ENCODE data around the gene ETV2.
"Not testable (repeated sequence)": the region's sequence is repeated elsewhere in the genome, so short reads cannot be mapped to it uniquely, and the experiment has no call there.

The ETV2 gene

GRCh38 chr19:35628565-35629331 is 12.8 kb upstream of the ETV2 start, which contains the start of gene RBM42:
Gene RBM42 (plus strand): TSS chr19:35629036. CDS start chr19:35629154, 118 bp downstream.
- DNase-seq: peak; percentile 100

GRCh38 chr19:35629332-35629633 is 12.3 kb upstream of the ETV2 start:
- DNase-seq: no peak

- no peak for DNase-seq
Observed at GRCh38 chr19:35633727-35634440, 7.7 kb upstream of the ETV2 start.

- no peak for DNase-seq
Observed at GRCh38 chr19:35636651-35637050, 4.9 kb upstream of the ETV2 start.

GRCh38 chr19:35637165-35637564 is 4.4 kb upstream of the ETV2 start:
- no peak for DNase-seq

- no peak for DNase-seq
Observed at GRCh38 chr19:35639321-35639639, 2.3 kb upstream of the ETV2 start.

GRCh38 chr19:35639863-35640262 is 1.7 kb upstream of the ETV2 start:
- DNase-seq: no peak

- DNase-seq: no peak
Observed at GRCh38 chr19:35642312-35642711, 767 bp downstream of the ETV2 start.

- no peak for DNase-seq
Observed at GRCh38 chr19:35642798-35643254, 1.3 kb downstream of the ETV2 start.

- peak; percentile 99 for DNase-seq
Observed at GRCh38 chr19:35643255-35644205, 2.0 kb downstream of the ETV2 start.

- peak; percentile 100 for DNase-seq
Observed at GRCh38 chr19:35644206-35644986, 2.9 kb downstream of the ETV2 start.

- DNase-seq: peak; percentile 95
Observed at GRCh38 chr19:35644987-35645679, 3.6 kb downstream of the ETV2 start.

- DNase-seq: no peak
Observed at GRCh38 chr19:35645680-35646511, 4.4 kb downstream of the ETV2 start.

- peak; percentile 100 for DNase-seq
Observed at GRCh38 chr19:35648017-35648961, 6.7 kb downstream of the ETV2 start, which contains the start of gene COX6B1. Gene COX6B1 (plus strand): TSS chr19:35648323. CDS start chr19:35651244, 2,921 bp downstream.

- no peak for DNase-seq
Observed at GRCh38 chr19:35650581-35650980, 9.0 kb downstream of the ETV2 start.

- not testable (repeated sequence) for DNase-seq
Observed at GRCh38 chr19:35654828-35655227, 13.3 kb downstream of the ETV2 start.

GRCh38 chr19:35655600-35655999 is 14.1 kb downstream of the ETV2 start:
- no peak for DNase-seq

- DNase-seq: no peak
Observed at GRCh38 chr19:35656700-35657099, 15.2 kb downstream of the ETV2 start.

GRCh38 chr19:35657904-35658700 is 16.6 kb downstream of the ETV2 start:
- no peak for DNase-seq

All from NCI-H345 (cell line).